HG02938 (cell line): ENCODE results near the gene C5orf15.
A peak's percentile ranks its signal among the peaks of the same experiment; 100 is the strongest.

ENCODE experiments used
- ATAC-seq: cut with Tn5 transposase; IDR thresholded peaks from one replicate; pipeline ENCODE4 v1.9.1; 2021; ENCODE audit warnings: mild to moderate bottlenecking, moderate library complexity; ENCODE audit not compliant: unreplicated experiment

Gene C5orf15

DNA sequence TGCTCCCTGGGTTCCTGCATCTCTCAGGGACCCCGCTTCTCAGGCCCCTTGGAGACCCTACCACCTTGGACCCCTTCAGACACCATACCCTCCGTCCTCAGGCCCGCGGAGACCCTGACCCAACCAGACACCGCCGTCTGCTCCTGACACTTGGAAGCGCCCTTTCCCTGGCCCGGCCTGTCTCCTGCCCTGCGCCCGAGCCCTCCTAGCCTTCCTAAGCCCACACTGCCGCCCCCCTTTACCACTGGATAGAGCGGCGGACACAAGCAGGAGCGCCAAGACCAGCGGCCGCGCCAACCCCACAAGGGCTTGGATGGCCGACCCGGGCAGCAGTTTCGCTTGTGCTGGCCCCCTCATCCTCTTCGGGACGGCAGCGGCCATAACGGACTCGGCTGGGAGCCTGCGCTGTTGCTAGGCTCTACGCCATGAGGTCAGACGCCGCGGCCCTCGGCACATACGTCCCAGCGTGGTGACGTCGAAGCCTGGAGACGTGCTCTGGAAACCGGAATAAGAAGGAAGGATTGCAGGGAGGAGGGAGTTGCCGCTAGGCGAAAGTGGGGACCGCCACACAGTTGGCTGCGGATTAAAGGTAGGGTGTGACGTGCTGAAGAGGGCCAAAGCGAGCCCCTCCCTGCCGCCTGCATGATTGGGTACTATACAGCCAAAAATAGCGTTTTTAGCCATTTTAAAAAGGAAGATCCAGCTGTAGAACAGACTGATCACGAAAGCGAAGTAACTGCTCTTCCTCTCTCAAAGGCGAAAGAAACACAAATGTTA is at the start of gene C5orf15:
Gene C5orf15 (minus strand): TSS at position 422 of the 777 bp plus-strand sequence. CDS start 41 bp downstream, at position 381.
- ATAC-seq: peak; percentile 92

DNA sequence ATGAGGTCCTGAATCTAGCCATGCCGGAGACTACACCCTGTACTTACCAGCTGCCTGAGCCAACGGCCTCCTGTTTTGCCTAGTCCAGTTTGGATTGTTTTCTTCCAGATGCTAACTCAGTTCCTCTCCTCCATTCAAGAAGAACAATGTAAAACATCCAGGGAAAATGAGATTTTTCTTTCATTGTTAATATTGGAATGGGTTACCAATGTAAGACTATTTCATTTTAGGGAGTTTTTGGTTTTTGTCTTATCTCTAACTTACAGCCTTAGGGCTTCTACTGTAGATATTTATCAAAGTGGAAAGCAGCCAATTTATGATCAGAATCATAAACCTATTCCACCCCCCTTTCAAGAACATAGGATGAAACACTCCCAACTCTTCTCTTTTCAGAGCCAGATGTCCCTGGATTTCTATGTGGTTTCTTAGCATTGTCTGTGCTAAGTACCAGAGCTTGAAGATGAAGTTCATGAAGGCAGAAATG is 39.9 kb upstream of the C5orf15 start:
- no peak for ATAC-seq

DNA sequence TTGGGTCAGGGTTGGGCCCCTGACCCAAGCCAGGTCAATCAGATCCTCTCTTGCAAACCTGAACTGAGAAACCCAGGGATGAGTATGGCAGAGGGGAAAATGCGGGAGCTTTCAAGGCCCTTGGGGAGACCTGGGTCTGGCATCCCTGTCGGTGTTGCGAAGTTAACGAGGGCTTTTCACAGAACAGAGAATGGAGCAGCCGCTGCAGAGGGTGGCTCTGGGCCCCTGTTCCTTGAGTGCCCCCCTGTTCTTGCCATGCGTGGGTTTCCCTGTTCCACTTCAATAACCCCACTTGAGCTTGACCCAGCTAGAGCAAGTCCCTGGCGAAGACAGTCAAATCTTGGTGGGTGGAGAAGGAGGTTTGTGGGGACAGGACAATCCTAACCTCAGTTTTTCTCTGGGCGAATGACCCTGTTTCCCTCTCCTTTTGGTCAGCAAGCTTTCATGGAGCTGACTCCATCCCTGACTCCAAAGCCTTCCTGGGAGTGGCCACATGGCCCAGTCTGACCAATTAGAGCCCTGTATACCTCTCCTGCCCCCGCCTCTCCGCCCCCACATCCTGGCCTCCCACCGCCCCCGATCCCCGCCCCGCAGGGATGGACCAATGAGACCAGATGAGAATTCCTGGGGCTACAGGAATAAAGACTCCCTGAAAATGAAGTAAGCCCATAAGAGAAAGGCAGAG is 39.3 kb upstream of the C5orf15 start:
- no peak for ATAC-seq

- ATAC-seq: no peak
Measured at GRCh38 chr5:134006115-134006514, 37.7 kb upstream of the C5orf15 start.

GRCh38 chr5:134005417-134006061 is 37.1 kb upstream of the C5orf15 start:
- no peak for ATAC-seq

- ATAC-seq: peak; percentile 66
Measured at GRCh38 chr5:134004626-134005416, 36.4 kb upstream of the C5orf15 start, which contains the start of gene VDAC1. VDAC1 (minus strand) TSS chr5:134004975; CDS start chr5:133993012, 11,963 bp downstream.

DNA sequence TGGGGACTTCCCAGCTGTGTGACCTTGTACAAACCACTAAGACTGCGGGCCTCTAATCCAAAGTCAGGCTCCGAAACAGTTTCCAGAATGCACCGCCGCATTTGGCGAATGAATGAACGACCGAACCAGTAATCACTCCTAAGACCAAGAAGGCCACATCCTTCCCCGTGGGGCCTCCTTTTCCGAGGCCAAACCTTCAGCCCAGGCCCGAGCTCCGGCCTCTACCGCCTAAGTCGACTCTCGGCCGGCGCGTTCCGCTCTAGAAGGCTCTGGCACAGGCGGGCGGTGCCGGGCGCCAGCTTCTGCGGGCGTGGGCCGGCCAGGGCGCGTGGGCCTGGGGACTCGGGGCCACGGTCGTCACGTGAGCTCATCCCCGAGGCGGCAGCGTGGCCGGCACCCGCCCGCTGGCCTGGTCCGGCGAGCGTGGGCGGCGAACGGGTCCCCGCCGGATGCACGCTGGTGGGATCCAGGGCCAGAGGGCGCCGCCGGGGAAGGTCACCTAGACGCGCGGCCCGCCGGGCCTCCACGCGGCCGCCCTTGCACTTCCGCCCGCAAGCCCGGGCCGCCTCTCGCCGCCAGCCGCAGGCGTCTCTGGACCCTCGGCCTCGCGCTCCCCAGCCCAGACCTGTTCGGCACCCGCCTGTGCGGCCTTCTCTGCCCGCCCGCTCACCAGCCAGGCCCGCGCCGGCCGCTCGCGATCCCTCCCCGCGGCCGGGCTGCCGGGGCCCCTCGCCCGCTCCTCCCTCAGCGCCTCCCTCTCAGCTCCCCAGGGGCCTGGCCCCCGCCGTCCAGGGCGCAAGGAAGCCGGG is 35.6 kb upstream of the C5orf15 start:
- peak; percentile 33 for ATAC-seq

- no peak for ATAC-seq
Measured at GRCh38 chr5:134003064-134003816, 34.8 kb upstream of the C5orf15 start.

DNA sequence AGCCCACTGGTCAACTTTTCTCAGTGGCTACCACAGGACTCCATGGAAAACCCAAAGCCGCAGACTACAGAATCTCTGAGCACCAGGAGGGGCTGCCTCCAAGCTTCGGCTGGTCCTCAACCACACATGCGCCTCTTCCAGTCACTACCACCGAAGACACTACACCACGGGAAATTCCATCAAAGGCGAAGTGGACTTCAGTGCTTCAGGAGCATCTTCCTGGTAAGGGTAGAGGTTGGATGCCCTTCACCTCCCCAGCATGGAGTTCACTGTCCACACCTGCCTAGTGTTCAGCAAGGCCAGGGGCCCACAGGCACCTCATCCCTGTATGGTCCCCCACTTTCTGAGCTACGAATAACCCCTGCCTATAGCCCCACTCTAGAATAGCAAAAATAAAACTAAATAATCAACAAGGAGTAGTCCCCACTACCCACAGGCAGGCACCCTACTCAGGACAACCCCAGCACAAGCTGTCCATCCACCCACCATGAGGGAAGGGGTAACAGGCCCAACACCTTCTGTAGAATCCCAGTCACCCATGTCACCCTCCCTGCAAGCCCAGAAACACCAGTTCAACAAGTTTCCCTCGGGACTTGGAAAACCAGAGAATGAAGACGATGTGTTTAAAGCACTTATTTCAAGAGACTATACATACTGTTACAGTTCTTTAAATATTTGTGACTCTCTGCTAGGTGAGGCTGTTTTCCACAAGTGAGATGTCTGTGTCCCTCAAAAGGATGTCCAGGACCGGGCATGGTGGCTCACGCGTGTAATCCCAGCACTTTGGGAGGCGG is 33.7 kb upstream of the C5orf15 start:
- ATAC-seq: no peak

DNA sequence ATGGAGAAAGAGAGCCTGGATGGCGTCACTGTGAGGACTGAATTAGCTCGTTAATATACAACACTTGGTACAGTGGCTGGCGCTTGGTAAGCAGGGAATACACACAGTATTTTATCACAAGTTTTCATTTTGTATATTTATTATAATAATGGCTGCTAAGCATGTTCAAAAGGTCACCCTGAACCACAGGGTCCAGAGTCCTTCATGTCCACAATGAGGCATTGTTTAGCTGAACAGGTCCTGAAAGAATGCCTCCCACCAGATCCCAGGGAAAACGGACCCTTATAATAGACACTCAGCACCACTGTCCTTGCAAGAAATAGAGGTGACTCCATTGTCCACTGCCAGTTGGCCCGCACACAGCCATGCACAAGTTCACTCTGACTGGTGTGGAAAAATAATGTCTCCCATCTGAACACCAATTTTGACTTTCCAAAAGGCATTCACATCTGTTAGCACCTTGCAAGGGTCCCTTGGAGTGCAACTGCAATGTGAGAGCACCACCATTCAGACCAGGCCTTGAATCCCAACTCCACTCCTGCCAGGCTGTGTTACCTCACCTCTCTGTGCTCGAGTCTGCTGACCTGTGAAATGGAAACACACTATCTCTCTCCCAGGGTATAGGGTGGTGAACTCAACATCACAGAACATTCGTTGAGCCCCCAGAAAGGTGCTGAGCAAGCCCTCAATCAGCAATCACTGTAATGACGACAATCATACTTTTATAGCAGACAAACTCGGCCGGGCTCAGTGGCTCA is 32.5 kb upstream of the C5orf15 start:
- ATAC-seq: no peak

DNA sequence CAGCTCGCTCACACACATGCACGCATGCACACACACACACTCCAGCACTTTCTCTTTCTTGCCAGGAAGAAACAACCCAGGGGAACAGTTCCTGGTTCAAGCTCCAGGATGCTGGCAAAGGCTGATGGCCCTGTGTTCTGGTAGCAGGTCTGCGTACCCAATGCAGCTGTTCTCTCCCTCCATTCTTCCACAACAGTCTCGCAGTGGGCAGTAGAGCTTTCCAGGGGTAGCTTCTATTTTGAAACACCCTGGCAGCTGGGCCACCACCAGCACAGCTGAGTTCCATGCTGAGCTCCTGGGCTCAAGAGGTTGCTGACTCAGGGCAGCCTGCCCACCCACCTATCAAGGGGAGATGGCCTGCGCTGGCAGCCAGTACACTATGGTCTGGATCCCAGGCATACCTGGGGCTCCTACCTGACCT is 31.7 kb upstream of the C5orf15 start:
- ATAC-seq: no peak

GRCh38 chr5:133998807-133999206 is 30.4 kb upstream of the C5orf15 start:
- ATAC-seq: no peak

GRCh38 chr5:133998042-133998441 is 29.6 kb upstream of the C5orf15 start:
- no peak for ATAC-seq

- no peak for ATAC-seq
Measured at GRCh38 chr5:133996683-133997252, 28.3 kb upstream of the C5orf15 start.

GRCh38 chr5:133995883-133996563 is 27.6 kb upstream of the C5orf15 start:
- no peak for ATAC-seq

GRCh38 chr5:133995341-133995740 is 26.9 kb upstream of the C5orf15 start:
- ATAC-seq: no peak

DNA sequence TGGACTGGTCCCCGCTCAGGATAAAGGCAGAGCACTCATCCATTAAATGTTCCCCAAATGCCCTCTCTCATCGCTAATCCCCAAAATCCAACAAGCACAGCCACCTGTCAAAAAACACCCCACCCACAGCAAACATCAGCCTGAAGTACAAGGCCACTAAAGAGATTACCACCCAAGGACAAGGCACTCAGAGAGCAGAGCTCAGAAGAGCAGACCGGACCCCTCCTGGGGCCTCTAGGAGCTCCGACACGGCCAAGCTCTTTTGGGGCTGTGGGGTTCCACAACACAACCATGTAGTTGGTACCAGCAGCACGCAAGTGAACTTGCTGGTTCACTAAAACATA is 26.5 kb upstream of the C5orf15 start:
- no peak for ATAC-seq
